GM19193 (cell line): ENCODE results near the gene SHBG.

ENCODE experiments used
- POLR2A ChIP-seq: IDR thresholded peaks from 4 replicates; pipeline ENCODE4 v1.6.1; 2011; ENCODE audit not compliant: insufficient read depth, insufficient read length; ENCODE audit errors: extremely low read depth

SHBG gene

GRCh38 chr17:7652388-7653356, 22.7 kb downstream of the SHBG start:
- TF ChIP-seq POLR2A, result no peak

- no peak for TF ChIP-seq POLR2A
Observed at GRCh38 chr17:7654832-7655540, 25.1 kb downstream of the SHBG start.

GRCh38 chr17:7655541-7655840, 25.6 kb downstream of the SHBG start:
- no peak for TF ChIP-seq POLR2A

DNA sequence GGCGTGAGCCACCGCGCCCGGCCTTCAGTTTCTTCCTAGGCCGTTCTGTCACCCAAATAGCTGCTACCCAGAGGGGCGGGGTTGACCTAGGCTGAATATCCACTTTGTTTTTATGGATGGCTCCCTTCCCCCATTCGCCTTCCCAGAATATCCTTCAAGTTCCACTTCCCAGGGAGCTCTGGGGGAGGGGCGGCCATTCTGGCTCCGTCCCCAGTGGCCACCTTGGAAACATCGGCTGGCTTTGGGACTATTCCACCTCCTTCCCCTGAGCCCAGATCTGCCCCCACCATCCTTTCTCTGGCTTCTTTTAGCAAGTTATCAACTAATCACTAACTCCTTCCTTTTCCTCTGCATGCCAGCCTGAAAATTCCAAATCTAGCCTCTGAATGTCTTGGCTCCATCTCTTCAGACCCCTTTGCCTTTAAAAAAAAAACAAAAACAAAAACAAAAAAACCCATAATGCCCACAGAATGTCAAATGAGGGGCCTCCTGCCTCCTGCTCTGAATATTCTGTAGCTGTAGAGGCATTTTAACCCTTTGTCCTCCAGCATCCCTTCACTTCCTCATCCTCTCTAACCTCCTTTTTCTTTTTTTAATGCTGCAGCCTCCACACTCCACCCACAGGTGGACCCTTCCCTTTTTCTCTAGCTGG, 27.1 kb downstream of the SHBG start:
- no peak for TF ChIP-seq POLR2A

DNA sequence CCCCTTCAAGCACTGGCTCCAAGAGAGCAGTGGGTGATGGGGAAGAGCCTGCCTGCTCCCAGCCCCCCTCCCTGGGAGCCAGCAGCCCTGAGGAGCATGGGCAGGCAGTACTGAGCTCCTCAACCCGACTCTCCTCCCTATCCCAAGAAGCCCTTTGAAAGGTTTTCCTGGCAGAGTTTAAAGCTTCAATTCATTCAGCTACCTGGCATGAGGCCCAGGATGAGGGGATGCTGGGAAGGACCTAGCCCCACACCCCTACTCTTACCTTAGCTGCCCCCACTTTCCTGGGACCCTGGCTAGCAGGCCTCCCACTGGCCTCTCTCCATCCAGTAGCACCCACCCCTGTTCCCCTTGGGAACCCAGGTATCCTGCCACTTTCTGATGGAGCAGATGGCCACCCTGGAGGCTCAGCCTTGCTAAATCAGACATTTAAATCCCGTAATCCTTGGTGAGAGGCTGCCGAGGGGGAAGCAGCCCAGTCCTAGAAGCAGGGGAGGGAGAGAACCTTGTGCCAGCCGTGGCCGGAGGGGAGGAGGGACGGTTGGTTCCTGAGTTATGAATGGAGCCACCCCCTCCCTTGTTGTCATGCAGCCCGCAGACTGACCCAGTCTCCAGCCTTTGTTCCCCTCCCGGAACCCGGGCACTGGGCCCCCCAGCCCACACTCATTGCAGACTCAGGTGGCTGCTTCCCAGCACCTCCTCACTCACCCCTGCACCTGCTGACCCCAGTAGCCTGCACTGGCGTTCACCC, 37.9 kb downstream of the SHBG start:
- TF ChIP-seq POLR2A, result no peak

DNA sequence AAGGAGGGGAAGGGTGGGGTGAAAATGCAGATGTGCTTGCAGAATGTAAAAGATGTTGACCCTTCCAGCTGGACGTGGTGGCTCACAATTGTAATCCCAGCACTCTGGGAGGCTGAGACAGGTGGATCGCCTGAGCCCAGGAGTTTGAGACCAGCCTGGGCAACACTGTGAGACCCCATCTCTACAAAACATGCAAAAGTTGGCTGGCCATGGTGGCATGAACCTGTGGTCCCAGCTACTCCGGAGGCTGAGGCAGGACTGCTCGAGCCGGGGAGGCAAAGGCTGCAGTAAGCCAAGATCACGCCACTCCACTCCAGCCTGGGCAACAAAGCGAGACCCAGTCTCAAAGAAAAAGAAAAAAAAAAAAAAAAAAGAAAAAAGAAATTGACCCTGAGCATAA, 38.5 kb downstream of the SHBG start:
- no peak for TF ChIP-seq POLR2A

- no peak for TF ChIP-seq POLR2A
Observed at GRCh38 chr17:7673239-7673638, 43.3 kb downstream of the SHBG start.

GRCh38 chr17:7674934-7675333, 45.0 kb downstream of the SHBG start:
- peak; percentile 24 for TF ChIP-seq POLR2A

- TF ChIP-seq POLR2A, result no peak
Observed at GRCh38 chr17:7676533-7676932, 46.6 kb downstream of the SHBG start.

DNA sequence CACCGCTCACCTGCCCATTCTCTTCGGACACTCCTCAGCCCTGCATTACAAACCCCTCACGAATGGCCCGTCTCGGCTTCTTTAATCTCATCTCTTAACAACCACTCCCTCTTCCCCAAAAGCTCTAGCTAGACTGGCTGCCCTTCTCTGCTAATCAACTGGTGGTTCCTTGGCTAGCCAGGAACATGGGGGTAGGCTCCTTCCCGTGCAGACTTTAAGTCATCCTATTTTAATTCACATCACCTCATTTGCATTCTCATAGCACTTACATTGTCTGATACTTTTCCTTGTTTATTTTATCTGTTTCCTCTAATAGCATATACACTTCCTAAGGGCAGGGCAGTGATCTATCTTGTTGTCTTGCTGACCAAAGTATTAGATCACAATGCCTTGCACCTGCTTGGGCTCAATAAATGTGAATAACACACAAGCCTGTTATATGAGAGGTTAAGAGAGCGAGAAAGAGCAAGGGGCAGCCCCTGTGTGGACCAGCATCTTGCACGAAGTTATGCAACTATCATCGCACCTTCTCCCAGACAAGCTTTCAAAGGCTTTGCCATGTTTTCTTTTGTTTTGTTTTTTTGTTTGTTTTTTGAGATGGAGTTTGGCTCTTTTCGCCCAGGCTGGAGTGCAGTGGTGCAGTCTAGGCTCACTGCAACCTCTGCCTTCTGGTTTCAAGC, 47.6 kb downstream of the SHBG start:
- no peak for TF ChIP-seq POLR2A
